ENCODE results near the gene SNAPC2.

Gene SNAPC2

GRCh38 chr19:7963566-7963965 is 43.4 kb downstream of the SNAPC2 start:
- no peak for DNase-seq (ENCODE audit: low spot score)
- in situ Hi-C loops (cut with MboI; ENCODE audit: low sequenced_read_pairs, unreplicated experiment) = no loop called here
- no peak for TF ChIP-seq CTCF (IDR thresholded peaks at IDR 0.05; ENCODE audit: borderline replicate concordance, control extremely low read depth, extremely low read depth, insufficient read depth, missing control alignments)

DNA sequence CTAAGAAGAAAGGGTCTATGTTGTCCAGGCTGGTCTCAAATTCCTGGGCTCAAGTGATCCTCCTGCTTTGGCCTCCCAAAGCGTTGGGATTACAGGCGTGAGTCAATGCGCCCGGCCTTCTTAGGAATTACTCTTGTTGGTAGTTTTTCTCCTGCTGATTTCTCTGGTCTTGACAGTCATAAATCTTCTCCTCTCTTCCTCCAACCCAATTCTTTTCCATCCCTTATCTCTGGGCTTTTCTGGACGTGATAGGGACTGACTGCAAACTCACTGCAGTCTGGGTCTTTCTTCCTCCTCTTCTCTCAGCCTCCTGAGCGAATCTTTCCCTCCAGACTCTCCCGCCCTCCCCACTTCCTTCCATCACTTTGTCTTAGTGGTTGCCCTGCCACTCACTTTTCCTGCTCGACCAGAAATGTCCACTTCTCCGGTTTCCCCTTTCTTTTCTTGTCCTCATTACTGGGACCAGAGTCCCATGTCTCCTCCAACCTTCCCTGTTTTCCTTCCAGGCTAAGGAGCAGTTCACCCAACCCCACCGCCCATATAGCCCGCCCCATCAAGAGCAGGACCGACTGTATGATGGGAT is 45.2 kb downstream of the SNAPC2 start:
- in situ Hi-C loops (cut with MboI; ENCODE audit: low sequenced_read_pairs, unreplicated experiment) = no loop called here
- TF ChIP-seq CTCF (IDR thresholded peaks at IDR 0.05; ENCODE audit: borderline replicate concordance, control extremely low read depth, extremely low read depth, insufficient read depth, missing control alignments) = no peak
- DNase-seq (ENCODE audit: low spot score) = no peak

DNA sequence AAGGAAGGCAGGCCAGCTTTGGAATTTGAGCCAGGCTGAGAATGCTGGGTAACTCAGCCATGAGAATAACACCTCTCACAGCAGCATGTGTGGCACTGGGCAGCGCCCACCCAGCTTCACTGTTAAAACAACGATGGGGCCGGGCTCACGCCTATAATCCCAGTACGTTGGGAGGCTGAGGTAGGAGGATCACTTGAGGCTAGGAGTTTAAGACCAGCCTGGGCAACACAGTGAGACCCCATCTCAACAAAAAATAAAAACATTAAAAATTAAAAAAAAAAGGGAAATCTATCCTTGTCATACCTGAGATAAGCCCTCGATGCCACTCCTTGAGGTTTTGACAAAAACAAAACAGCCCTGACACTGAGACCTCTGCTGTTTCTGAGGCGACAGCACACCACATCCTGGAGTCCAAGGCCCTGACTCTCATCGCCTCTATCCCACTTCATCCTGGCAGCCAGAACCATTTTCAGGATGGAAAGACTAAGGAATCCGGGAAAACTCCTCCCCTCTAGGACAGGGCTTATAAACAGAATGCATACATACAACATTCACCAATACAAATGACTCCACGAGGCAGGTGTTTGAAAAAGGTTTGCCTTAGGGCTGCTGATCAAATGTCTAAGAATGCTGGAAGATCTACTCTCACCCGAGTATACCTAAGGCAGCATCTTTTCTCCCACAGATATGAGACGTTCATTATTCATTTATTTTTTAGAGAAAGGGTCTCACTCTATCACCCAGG is 46.0 kb downstream of the SNAPC2 start:
- no peak for TF ChIP-seq CTCF (IDR thresholded peaks at IDR 0.05; ENCODE audit: borderline replicate concordance, control extremely low read depth, extremely low read depth, insufficient read depth, missing control alignments)
- DNase-seq (ENCODE audit: low spot score) = no peak
- in situ Hi-C loops (cut with MboI; ENCODE audit: low sequenced_read_pairs, unreplicated experiment) = no loop called here

DNA sequence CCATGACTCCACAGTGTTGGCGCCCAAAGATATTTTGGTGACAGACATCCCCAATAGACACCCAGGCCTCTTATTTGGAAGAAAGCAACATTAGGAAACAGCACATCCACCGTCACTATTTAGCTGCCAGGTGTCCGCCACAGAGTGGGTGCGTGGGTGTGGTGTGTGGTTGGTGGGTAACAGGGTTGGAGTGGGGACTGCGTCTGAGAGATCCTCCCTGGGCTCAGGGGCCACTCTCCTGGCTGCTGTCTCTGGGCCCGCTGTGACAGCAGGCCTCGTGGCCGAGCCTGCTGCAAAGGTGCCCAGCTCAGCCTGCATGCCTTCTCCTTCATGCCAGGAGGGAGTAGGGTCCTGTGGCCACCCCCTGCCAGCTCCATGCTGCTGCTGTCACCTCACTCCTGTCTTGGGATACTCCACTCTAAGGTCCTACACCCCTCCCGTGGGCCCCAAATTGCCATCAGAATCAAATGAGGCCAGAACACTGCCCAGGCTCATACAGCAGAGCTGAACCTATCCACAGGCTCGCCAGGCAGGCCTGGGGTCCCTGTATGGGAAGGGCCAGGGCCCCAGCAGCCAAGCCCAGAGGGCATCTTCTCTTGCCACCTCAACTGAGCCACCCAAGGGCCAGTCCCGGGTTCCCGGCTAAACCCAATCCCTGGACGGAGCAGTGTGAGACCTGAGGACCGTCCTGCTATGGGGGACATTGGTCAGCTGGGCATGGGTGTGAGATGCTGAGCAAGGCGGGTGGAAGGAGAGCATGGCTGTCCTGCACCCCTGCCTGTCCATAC is 48.1 kb downstream of the SNAPC2 start:
- DNase-seq (ENCODE audit: low spot score) = no peak
- in situ Hi-C loops (cut with MboI; ENCODE audit: low sequenced_read_pairs, unreplicated experiment) = no loop called here
- TF ChIP-seq CTCF (IDR thresholded peaks at IDR 0.05; ENCODE audit: borderline replicate concordance, control extremely low read depth, extremely low read depth, insufficient read depth, missing control alignments) = no peak

GRCh38 chr19:7968796-7969554 is 48.8 kb downstream of the SNAPC2 start:
- no peak for DNase-seq (ENCODE audit: low spot score)
- in situ Hi-C loops (cut with MboI; ENCODE audit: low sequenced_read_pairs, unreplicated experiment) = no loop called here
- TF ChIP-seq CTCF (IDR thresholded peaks at IDR 0.05; ENCODE audit: borderline replicate concordance, control extremely low read depth, extremely low read depth, insufficient read depth, missing control alignments) = no peak

DNA sequence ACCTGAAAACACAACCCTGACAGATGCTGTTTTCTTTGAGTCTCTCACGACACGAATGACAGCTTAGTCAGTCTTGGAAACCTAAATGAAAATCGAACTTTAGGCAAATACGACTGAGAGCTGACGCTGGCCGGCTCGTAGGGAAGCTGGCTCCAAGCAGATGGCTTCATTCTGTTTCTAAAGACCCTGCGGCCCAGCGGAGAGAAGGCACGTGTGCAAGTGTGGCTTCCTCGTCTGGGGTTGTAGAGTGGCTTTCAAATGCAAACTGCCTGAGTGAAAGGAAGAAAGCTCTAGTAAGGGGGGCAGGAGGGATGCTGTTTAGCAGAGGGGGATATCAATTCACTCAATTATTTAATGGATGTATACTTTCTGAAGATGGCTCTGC is 49.4 kb downstream of the SNAPC2 start:
- in situ Hi-C loops (cut with MboI; ENCODE audit: low sequenced_read_pairs, unreplicated experiment) = no loop called here
- DNase-seq (ENCODE audit: low spot score) = no peak
- no peak for TF ChIP-seq CTCF (IDR thresholded peaks at IDR 0.05; ENCODE audit: borderline replicate concordance, control extremely low read depth, extremely low read depth, insufficient read depth, missing control alignments)
